SH-SY5Y (cell line): Measurements from ENCODE around the gene ZBTB40.

Experiments used
- GATA2 ChIP-seq: IDR thresholded peaks from 2 replicates; pipeline ENCODE4 v1.6.1; 2011; ENCODE audit warnings: mild to moderate bottlenecking, low read depth, low read length
- GATA3 ChIP-seq: IDR thresholded peaks from 2 replicates; pipeline ENCODE4 v1.6.1; 2011; ENCODE audit warnings: low read depth, mild to moderate bottlenecking, low read length, moderate library complexity

GRCh38 chr1:22415489-22415888 is 36.2 kb upstream of the ZBTB40 start:
- no peak for TF ChIP-seq GATA2
- TF ChIP-seq GATA3, result no peak
